Embryonic facial prominence (tissue), 1 donor: ENCODE data around the gene ALDH1L2.
"Not testable (repeated sequence)": the region's sequence is repeated elsewhere in the genome, so short reads cannot be mapped to it uniquely, and the experiment has no call there.

Experiments
- DNase-seq: peaks from one replicate; pipeline ENCODE4 v3.0.0-alpha.2; 2016; ENCODE audit errors: extremely low spot score

ALDH1L2 gene

GRCh38 chr12:104985206-104985605, 99.1 kb downstream of the ALDH1L2 start:
- DNase-seq: no peak

- not testable (repeated sequence) for DNase-seq
Observed at GRCh38 chr12:104977688-104978087, 106.6 kb downstream of the ALDH1L2 start.

GRCh38 chr12:104976703-104977102, 107.6 kb downstream of the ALDH1L2 start:
- DNase-seq: no peak

- DNase-seq: no peak
Observed at GRCh38 chr12:104975587-104976343, 108.5 kb downstream of the ALDH1L2 start.

GRCh38 chr12:104974626-104975290, 109.5 kb downstream of the ALDH1L2 start:
- DNase-seq: no peak

- no peak for DNase-seq
Observed at GRCh38 chr12:104973250-104973649, 111.0 kb downstream of the ALDH1L2 start.

GRCh38 chr12:104971306-104971705, 113.0 kb downstream of the ALDH1L2 start:
- no peak for DNase-seq
